ENCODE results near the gene DTNB.

DNA sequence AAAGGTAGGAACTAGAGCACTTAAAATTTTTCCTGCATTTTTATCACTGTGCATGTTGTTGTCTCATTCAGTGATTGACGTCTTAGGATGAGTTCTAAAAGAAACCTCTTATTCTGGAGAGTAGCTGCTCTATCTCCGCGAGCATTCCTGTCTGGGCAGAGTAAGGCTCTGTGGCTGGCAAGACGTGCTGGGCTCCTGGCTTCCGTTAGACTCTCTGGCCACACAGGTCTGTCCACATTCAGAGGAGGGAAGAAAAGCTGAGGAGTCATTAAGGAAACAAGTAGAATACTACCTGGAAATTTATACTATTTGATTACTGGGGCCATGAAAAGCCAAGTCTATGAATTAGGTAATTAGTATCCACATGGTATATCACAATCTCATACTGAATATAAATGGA is 193.6 kb downstream of the DTNB start:
- no peak for TF ChIP-seq CTCF (IDR thresholded peaks at IDR 0.05; ENCODE audit: extremely low read depth in 1 of 2, insufficient read depth in 1 of 2, low read depth in 1 of 2, low read length in 2 of 2)
- no peak for TF ChIP-seq POLR2AphosphoS5 (IDR thresholded peaks at IDR 0.05; ENCODE audit: insufficient read depth, low read depth, low read length)
- no peak for TF ChIP-seq JUN (IDR thresholded peaks at IDR 0.05; ENCODE audit: borderline replicate concordance, insufficient read depth, insufficient read length, low read depth)
- TF ChIP-seq POLR2A (IDR thresholded peaks at IDR 0.05; ENCODE audit: low read depth, low read length): no peak
- TF ChIP-seq GATA2 (IDR thresholded peaks at IDR 0.05; ENCODE audit: insufficient read depth, insufficient read length, low read depth, low read length): no peak
- no peak for TF ChIP-seq EZH2 (IDR thresholded peaks at IDR 0.05; ENCODE audit: borderline replicate concordance, low read depth, low read length, severe bottlenecking)
- TF ChIP-seq, protein P1, sequence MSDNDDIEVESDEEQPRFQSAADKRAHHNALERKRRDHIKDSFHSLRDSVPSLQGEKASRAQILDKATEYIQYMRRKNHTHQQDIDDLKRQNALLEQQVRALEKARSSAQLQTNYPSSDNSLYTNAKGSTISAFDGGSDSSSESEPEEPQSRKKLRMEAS (IDR thresholded peaks at IDR 0.05; ENCODE audit: insufficient read depth, insufficient read length): no peak
- no peak for TF ChIP-seq MYC (IDR thresholded peaks at IDR 0.05; ENCODE audit: low read depth, low read length)
- no peak for TF ChIP-seq FOS (IDR thresholded peaks at IDR 0.05; ENCODE audit: borderline replicate concordance, insufficient read depth, low read length)
